HFF-Myc (cell line): ENCODE results near the gene PLD3.
"Not testable (repeated sequence)": the region's sequence is repeated elsewhere in the genome, so short reads cannot be mapped to it uniquely, and the experiment has no call there.

Experiments
- DNase-seq: peaks from one replicate; pipeline ENCODE4 v3.0.0-alpha.2; 2011; ENCODE audit warnings: low read depth; ENCODE audit errors: extremely low read depth
- H3K4me3 ChIP-seq: replicated peaks from 2 replicates; pipeline ENCODE4 v1.5.1; 2011; ENCODE audit warnings: low read depth, mild to moderate bottlenecking, control low read depth, low read length
- CTCF ChIP-seq: IDR thresholded peaks from 2 replicates; pipeline ENCODE4 v1.5.1; 2012; ENCODE audit warnings: mild to moderate bottlenecking, low read depth, low read length, control low read depth; ENCODE audit errors: missing control alignments

The PLD3 gene

GRCh38 chr19:40367577-40368434 lies 19.3 kb downstream of the PLD3 start:
- no peak overlapping the region for H3K4me3 ChIP-seq
- no peak for TF ChIP-seq CTCF
- DNase-seq, result no peak

DNA sequence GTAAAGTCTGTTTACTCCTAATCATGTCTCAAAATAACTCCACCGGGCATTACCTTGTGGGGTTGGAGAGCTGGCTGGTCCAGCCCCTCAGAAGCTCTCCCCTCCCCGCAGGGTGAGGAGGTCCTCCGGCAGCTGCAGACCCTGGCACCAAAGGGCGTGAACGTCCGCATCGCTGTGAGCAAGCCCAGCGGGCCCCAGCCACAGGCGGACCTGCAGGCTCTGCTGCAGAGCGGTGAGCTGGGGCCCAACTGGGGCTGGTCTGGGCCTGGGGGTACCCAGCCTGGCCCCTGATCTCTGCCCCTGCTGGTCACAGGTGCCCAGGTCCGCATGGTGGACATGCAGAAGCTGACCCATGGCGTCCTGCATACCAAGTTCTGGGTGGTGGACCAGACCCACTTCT lies 21.3 kb downstream of the PLD3 start:
- TF ChIP-seq CTCF, result no peak
- no peak for DNase-seq
- H3K4me3 ChIP-seq, result no peak overlapping the region

DNA sequence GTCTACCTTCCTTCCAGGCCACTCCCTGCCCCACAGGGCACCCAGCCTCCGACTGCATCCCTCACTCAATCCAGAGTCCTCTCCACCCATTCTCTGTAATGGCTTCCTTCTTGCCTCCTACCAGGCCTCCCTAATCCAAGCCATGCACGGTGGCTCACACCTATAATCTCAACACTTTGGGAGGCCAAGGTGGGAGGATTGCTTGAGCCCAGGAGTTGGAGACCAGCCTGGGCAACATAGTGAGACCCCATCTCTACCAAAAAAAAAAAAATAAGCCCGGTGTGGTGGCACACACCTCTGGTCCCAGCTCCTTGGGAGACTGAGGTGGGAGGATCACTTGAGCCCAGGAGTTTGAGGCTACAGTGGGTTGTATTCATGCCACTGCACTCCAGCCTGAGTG lies 21.8 kb downstream of the PLD3 start:
- H3K4me3 ChIP-seq, DNase-seq: not testable (repeated sequence)

DNA sequence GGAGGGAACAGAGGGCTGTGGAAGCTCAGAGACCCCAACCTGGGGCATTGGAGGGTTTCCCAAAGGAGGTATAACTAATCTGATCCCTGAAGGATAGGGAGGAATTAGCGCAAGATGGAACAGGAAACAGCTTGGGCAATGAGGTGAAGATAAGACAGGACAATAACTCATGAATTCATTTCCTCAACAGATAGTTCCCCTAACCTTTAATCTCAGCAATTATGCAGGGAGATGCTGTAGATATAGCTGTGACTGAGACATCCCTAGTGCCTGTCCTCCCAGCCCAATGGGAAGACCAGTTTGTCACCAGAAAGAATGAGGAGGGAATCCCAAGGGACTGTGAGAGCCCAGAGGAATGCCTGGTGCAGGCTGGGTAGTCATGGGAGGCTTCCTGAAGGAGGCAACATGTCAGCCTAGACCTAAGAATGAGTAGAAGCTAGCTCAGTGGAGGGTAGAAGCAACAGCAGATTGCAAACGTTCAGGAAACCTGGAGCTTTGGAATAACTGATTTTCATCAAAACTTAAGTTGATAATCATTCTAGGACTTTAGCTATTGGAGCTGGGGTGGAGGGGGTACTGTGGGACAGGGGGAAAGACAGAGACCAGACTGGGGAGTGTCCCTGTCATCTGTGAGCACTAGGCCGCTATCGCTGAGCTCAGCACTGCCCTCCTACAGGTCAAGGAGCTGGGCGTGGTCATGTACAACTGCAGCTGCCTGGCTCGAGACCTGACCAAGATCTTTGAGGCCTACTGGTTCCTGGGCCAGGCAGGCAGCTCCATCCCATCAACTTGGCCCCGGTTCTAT lies 22.7 kb downstream of the PLD3 start:
- H3K4me3 ChIP-seq, result no peak overlapping the region
- DNase-seq, result no peak
- TF ChIP-seq CTCF, result no peak

- TF ChIP-seq CTCF, result no peak
- DNase-seq, result no peak
- H3K4me3 ChIP-seq, result no peak overlapping the region
Measured at GRCh38 chr19:40371802-40372122, 23.3 kb downstream of the PLD3 start.

DNA sequence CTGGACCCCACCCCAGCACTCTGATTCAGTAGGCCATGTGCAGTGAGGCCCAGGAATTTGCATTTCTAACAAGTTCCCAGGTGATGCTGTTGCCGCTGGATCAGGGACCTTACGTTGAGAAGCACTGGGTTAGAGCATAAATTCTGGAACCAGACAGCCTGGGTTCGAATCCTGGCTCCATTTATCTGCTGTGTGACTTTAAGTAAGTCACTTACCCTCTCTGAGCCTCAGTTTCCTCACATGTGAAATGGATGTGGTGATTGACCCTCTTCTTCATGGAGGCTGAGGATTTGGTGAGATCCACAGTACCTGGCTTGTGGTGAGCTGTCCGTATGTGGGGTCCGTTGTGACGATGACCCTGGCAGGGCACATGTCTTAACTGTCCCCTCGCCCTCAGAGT lies 25.6 kb downstream of the PLD3 start:
- H3K4me3 ChIP-seq, result no peak overlapping the region
- DNase-seq, result no peak
- no peak for TF ChIP-seq CTCF

DNA sequence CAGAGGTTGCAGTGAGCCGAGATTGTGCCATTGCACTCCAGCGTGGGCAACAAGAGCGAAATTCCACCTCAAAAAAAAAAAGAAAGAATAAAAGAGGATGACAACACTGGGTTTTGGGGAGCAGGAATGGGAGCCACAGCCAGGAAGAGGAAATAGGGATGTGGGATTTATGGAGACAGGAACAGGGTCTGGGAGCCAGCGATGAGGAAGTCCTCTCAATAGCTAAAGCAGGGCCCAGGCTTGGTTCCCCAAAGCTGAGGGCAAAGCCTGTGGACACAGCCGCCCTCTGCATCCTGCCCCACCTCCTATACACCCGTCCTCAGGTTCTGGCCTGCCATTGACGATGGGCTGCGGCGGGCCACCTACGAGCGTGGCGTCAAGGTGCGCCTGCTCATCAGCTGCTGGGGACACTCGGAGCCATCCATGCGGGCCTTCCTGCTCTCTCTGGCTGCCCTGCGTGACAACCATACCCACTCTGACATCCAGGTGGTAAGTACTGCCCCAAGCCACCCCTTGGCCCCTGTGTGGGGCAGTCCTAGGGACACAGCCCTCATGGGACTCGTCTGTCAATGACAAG lies 27.9 kb downstream of the PLD3 start:
- H3K4me3 ChIP-seq, result no peak overlapping the region
- TF ChIP-seq CTCF, result no peak
- no peak for DNase-seq
